Stimulated activated naive CD4-positive, alpha-beta T cell treated with Interleukin-2 at 50 U/mL for 16 hours (primary cell): ENCODE data around the gene SZT2.

Experiments used
- DNase-seq: peaks from one replicate; lab custom pipeline; 2025; lab: John Stamatoyannopoulos, UW

SZT2 gene

DNA sequence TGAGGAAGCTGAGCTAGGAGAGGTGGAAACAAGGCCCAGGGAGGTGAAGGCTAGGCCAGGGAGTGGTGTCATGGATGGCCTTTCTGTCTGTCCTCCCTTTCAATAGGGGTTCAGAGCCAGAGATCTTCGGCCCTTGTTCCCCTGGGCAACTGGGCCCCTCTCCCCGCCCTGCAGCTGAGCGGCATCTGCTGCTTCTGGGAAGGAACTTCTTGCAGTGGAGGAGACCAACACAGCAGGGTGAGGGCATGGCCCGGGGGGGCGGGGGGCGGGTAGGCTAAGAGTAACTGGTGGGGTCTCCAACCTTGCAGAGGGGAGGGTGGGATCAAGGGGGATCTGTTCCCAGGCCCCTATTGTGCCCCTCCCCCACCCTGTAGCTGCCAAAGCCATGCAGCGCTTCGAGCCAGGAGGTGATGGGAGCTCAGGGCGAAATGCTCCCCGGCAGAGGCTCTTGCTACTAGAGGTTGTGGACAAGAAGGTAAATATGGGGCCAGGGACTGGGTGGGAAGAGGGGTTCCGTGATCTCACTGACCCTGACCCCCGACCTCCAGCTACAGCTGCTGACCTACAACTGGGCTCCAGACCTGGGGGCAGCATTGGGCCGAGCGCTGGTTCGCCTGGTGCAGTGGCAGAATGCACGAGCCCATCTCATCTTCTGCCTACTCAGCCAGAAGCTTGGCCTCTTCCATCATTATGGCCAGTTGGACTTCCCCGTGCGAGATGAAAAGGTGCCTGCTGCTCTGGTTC is 52.4 kb downstream of the SZT2 start:
- DNase-seq: no peak

GRCh38 chr1:43442756-43443155 is 53.1 kb downstream of the SZT2 start:
- no peak for DNase-seq

DNA sequence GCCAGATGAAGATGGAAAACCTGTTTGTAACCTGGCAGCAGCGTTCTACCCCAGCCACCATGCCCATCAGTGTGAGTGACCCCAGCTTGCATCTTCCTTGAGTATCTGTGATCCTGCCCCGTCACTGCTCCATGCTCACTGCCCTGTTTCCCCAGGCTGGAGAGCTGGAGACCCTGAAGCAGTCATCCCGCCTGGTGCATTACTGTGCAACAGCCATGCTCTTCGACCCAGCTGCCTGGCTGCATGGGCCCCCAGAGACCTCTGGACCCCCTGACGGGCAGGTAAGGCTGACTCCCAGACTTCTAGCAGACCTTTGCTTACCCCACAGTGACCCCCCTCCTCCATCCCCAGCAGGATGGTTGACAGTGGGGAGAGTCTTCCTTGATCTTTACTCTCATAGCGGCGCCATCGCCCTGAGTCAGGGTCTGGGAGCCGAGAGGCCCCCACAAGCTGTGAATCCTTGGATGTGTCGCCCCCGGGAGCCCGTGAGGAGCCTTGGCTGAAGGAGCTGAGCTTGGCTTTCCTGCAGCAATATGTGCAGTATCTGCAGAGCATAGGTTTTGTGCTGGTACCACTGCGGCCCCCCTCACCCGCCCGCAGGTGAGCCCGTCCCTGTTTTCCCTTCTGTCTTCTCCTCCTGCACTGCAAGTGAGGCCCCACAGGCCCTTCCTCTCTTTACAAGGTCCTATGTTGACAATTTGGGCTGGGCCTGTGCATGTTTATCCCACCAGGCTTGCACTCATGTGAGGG is 53.7 kb downstream of the SZT2 start:
- DNase-seq: no peak

DNA sequence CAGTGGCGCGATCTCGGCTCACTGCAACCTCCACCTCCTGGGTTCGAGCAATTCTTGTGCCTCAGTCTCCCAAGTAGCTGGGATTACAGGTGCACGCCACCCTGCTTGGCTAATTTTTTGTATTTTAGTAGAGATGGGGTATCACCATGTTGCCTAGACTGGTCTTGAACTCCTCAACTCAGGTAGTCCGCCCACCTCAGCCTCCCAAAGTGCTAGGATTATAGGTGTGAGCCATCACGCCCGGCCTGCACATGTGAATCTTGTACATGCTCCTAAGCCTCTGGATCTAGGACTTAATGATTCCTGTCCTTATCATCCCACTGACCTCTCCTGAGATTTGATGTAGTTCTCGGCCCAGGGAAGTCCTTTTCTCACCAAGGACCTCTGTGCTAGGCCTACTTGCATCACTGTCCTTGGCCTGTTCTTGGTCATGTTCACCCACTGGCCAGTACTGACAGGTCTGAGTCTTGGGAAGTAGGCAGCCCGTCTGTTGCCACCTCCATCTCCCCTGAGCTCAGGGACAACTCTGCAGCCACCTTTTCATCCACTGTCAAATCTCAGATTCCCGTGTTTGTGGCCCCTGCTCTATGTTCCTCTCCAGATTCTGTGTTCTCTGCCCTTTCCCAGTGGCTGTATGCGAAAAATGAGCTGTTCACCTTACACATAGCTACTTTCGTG is 54.6 kb downstream of the SZT2 start:
- no peak for DNase-seq

DNA sequence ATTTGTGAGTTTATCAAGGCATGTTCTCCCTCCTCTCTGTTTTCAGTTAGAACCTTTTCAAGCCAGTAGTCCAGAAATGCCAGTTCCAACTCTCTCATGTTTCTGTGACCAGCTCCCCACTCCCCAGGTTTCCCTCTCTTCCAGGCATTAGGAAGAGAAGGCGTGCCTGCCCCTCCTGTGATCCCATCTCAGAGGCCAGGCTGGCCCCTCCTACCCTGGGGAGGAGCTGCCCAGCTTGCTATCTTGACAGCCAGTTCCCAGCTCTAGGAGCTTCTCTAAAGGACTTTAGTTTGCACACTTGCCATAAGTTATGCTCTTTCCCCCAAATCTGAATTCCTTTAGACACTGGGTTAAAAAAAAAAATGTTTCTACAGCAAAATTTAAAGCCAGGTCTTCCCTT is 55.1 kb downstream of the SZT2 start:
- no peak for DNase-seq

GRCh38 chr1:43445606-43446387 is 56.1 kb downstream of the SZT2 start:
- DNase-seq: no peak

DNA sequence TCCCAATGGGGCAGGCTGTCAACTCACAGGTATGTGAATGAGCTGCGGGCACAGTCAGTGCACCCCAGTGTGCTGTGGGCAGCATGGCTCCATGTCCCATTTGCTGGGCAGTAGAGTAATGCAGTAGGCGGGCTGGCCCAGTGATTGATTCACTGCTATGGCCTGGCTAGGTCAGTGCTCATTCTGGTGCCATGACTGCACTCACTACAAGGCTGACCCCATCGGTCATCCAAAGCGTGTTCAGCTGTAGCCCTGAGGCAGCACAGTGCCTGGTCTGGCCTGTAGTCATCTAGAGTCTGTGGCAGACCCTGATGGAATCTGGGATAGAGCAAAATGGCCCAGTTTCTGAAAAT is 56.7 kb downstream of the SZT2 start:
- no peak for DNase-seq

GRCh38 chr1:43446881-43447835 is 57.5 kb downstream of the SZT2 start:
- no peak for DNase-seq

DNA sequence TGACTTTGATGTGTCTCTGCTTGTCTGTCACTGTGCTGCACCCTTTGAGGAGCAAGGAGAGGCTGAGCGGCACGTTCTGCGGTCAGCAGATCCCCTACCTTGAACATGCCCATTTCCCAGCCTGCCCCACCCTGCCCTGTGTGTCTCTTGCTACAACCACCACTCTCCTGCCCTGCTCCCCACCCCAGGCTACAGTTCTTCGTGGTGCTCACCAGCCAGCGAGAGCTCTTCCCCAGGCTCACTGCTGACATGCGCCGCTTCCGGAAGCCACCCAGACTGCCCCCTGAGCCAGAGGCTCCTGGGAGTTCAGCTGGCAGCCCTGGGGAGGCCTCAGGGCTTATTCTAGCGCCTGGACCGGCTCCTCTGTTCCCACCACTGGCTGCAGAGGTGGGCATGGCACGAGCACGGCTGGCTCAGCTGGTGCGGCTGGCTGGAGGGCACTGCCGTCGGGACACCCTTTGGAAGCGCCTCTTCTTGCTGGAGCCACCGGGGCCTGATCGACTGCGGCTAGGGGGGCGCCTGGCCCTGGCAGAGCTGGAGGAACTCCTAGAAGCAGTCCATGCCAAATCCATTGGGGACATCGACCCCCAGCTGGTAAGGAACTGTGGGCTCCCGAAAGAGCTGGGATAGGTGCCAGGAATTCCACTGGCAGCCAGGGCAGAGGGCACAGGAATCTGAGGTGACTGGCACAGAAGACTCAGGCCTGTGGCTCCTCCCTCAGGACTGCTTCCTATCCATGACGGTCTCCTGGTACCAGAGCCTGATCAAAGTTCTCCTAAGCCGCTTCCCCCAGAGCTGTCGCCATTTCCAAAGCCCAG is 58.4 kb downstream of the SZT2 start:
- no peak for DNase-seq

GRCh38 chr1:43448955-43449707 is 59.4 kb downstream of the SZT2 start:
- no peak for DNase-seq

- DNase-seq: no peak
These were observed 60.0 kb downstream of the SZT2 start for GRCh38 chr1:43449708-43450069.

DNA sequence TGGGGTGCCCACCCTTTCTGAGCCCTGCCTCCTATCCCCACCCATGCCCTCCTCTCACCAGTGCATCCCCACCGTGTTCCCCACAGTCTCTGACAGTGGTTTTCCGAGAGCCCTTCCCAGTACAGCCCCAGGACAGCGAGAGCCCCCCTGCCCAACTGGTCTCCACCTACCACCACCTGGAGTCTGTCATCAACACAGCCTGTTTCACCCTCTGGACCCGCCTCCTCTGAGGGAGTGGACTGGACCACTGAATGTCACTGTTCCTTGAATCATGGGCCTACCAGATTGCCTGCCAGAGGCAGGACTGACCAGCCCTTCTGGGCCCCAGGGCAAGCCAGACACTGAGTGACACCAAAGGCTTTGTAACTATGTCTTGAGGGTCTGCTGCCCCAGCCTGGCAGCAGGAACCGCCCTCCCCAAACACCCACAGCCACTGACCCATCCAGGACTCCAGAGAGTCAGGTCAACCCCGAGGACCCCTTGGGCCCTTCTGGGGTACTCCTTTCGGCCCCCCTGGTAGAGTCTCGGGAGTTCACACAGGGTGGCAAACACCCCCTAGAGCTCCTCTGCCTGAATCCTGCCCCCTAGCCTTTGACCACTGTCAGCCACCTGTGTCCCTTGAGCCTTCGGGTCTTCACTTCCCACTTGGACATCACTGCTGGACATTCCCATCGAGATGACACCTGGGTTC is 60.7 kb downstream of the SZT2 start:
- no peak for DNase-seq

GRCh38 chr1:43451157-43451591 is 61.5 kb downstream of the SZT2 start:
- DNase-seq: no peak

DNA sequence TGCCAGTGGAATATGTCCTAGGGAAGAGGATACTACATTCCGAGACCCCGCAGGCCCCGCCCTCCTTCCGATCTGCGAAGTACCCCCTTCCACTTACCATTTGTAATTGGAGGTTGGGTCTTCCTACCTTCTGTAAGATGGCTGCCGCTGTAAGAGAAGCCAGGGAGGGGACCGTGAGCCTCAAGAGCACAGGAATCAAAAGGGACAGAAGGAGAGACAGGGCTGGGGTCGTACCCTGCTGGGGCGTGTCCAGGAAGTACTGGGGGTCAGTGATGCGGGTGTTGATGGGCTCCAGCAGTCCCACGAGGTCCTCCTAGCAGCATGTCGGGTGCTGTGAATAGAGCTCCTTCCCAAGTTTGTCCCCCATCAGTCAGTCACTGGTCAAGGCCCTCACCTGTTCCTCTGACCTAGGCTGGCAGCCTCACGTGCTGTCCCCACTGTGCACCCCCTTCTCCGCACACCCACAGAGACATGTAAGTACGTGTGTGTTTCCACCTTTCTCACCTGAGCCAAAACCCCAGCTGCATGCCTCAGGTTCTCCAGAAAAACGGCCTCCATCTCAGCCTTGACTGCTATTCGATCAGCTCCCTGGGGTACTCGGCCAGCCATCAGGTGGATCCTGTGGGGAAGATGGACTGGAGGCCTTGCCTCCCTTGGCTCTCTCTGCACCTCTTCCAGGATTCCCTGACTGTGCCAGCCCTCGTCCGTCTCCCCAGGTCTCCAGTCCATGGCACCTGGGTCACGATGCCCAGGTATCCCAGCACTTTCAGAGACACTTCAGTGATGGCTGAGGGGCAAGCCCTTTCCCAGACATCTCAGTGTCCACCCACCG is 62.2 kb downstream of the SZT2 start:
- DNase-seq: no peak

DNA sequence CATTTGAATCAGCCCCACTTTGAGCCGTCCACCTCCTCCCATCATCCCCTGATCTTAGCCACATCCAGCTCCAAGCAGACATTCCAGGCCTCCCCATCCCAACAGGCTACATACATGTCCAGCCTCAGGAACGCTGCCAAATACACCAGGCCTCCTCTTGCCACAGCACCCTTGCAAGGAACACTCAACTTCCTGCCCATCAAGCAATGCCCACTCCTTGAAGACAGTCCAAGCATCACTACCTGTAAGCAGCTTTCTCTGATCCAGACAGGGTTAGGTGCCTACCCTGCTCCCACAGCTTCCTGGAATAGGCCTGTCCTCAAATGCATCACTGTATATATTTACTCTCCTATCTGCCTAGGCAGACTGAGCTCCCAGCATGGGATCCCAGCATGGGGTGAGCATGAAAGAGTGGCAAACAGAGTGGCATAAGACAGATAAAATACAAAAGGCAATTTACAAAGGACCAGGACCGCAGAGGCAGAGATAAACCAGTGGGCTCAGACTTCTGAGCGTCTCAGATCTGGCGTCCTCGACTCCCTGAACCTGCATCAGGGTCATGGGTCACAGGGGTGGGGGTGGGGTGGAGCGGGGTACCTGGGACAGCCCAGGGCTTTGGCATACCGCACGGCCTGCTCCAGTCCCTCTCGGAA is 63.2 kb downstream of the SZT2 start:
- no peak for DNase-seq

- DNase-seq: peak; percentile 69
These were observed 64.0 kb downstream of the SZT2 start, which contains the start of gene HYI for GRCh38 chr1:43453442-43454269. Gene HYI (minus strand): TSS chr1:43453931. CDS start chr1:43453793, 138 bp downstream.
